NT2/D1 (cell line): ENCODE data around the gene RINL.

ENCODE experiments used
- SUZ12 ChIP-seq: IDR thresholded peaks from 2 replicates; pipeline ENCODE4 v1.6.1; 2011; ENCODE audit not compliant: insufficient read length, insufficient read depth; ENCODE audit errors: extremely low read depth
- YY1 ChIP-seq: IDR thresholded peaks from 2 replicates; pipeline ENCODE4 v1.6.1; 2011; ENCODE audit not compliant: insufficient read length, insufficient read depth
- ZNF274 ChIP-seq: IDR thresholded peaks from 2 replicates; pipeline ENCODE4 v1.6.1; 2011; ENCODE audit warnings: mild to moderate bottlenecking, low read depth, low read length

DNA sequence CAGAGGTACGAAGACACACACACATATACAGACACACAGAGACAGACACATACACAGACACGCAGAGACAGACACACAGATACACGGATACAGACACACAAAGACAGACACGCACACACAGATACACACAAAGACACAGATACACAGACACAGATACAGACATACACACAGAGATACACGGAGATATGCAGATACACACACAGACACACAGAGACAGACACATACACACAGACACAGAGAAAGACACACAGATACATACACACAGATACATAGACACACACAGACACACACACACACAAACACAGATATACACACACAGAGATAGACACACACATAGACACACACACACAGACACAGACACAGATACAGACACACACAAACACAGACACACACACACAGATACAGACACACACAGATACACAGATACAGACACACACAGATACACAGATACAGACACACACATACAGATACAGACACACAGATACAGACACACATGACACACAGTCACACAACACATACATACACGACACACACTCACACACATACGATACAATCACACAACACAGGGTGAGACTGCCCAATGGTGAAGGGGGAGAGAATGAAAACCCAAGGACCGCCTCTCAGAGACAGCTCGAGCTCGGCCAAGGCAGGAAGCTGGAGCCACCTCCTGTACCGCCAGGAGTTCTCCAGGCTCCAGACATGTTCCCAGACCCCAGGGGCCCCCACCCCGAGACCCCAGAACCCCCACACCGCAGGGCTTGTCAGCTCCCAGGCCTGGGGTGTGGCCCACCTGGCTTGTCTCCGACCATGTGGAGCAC lies 42.7 kb upstream of the RINL start:
- TF ChIP-seq YY1, result no peak
- no peak for TF ChIP-seq SUZ12
- no peak for TF ChIP-seq ZNF274
